Measurements from ENCODE around the gene ALDOC.

GRCh38 chr17:28538296-28538895 lies 38.3 kb downstream of the ALDOC start:
- no peak for TF ChIP-seq POLR2AphosphoS5 (IDR thresholded peaks at IDR 0.05)
- TF ChIP-seq POLR2A (IDR thresholded peaks at IDR 0.05) = no peak

All from breast epithelium (tissue), 3 donors.